ENCODE results near the gene UBE2D1.

Gene UBE2D1

GRCh38 chr10:58335306-58336005 lies 650 bp downstream of the UBE2D1 start:
- peak overlapping the region; percentile 98 for H2AFZ ChIP-seq (ENCODE audit: low read depth, low read length)
- peak overlapping the region; percentile 84 to 89 for H3K4me3 ChIP-seq (ENCODE audit: low read depth in 1 of 2, low read length in 2 of 2)
- ATAC-seq (ENCODE audit: insufficient read depth, low read depth) (peak; percentile 38), DNase-seq (peak; percentile 26)
- peaks cover 52% of the 10 kb centered on the region for H3K79me2 ChIP-seq (ENCODE audit: insufficient read depth, low read length)
- peak overlapping the region; percentile 65 for H3K27ac ChIP-seq (ENCODE audit: low read length)
- no peaks in the 10 kb centered on the region for H3K27me3 ChIP-seq (ENCODE audit: insufficient read depth, low read length, poor library complexity)
- peak overlapping the region; percentile 94 for H3K9ac ChIP-seq (ENCODE audit: low read depth, low read length)
- peak overlapping the region; percentile 87 for H3K4me2 ChIP-seq (ENCODE audit: insufficient read depth, low read length)
- peaks cover 31% of the 10 kb centered on the region for H3K4me1 ChIP-seq (ENCODE audit: insufficient read depth, low read length)
- peaks cover 10% of the 10 kb centered on the region; the same call in 1 of the 2 replicates for H4K20me1 ChIP-seq (ENCODE audit: insufficient read depth, low read length)
- peaks cover 5% of the 10 kb centered on the region; the same call in 1 of the 2 replicates for H3K36me3 ChIP-seq (ENCODE audit: insufficient read depth, low read length)
- H3K9me3 ChIP-seq (ENCODE audit: insufficient read depth, low read length, severe bottlenecking), result no peaks in the 10 kb centered on the region
- TF ChIP-seq, protein P1, sequence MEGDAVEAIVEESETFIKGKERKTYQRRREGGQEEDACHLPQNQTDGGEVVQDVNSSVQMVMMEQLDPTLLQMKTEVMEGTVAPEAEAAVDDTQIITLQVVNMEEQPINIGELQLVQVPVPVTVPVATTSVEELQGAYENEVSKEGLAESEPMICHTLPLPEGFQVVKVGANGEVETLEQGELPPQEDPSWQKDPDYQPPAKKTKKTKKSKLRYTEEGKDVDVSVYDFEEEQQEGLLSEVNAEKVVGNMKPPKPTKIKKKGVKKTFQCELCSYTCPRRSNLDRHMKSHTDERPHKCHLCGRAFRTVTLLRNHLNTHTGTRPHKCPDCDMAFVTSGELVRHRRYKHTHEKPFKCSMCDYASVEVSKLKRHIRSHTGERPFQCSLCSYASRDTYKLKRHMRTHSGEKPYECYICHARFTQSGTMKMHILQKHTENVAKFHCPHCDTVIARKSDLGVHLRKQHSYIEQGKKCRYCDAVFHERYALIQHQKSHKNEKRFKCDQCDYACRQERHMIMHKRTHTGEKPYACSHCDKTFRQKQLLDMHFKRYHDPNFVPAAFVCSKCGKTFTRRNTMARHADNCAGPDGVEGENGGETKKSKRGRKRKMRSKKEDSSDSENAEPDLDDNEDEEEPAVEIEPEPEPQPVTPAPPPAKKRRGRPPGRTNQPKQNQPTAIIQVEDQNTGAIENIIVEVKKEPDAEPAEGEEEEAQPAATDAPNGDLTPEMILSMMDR (IDR thresholded peaks at IDR 0.05; ENCODE audit: borderline replicate concordance, extremely low read depth, low read length, poor library complexity, severe bottlenecking), result no peak
- TF ChIP-seq EZH2 (IDR thresholded peaks at IDR 0.05; ENCODE audit: borderline replicate concordance, low read depth, low read length, severe bottlenecking), result no peak

DNA sequence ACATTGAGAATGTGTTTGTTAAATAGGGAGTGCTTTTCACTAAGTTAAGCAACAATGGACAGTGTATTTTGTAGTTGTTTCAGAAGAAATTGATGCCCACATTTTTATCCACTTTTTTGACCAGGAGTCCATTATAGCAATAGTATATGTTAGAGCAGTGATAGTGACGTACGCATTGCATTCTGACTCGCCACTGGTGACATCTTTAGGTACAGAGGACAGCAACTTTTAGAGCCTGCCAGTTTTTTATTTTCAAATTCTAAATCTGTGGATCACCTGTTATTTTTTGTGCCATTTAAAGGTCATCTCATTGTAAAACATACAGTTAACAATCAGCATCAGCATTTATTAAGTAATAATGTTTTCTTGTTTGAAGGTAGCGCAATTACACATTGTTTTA lies 1.4 kb downstream of the UBE2D1 start:
- ATAC-seq (ENCODE audit: insufficient read depth, low read depth) (no peak), DNase-seq (no peak)
- Histone ChIP-seq H3K27ac (ENCODE audit: low read length) (no peak overlapping the region), H3K9ac (ENCODE audit: low read depth, low read length) (peak overlapping the region; percentile 94), H3K4me2 (ENCODE audit: insufficient read depth, low read length) (peak overlapping the region; percentile 87), H4K20me1 (ENCODE audit: insufficient read depth, low read length) (peaks cover 14% of the 10 kb centered on the region; the same call in 1 of the 2 replicates), H3K4me3 (ENCODE audit: low read depth in 1 of 2, low read length in 2 of 2) (peak overlapping the region in 1 of 2 experiments; percentile 89; a peak in 3 of 4 replicates), H3K9me3 (ENCODE audit: insufficient read depth, low read length, severe bottlenecking) (no peaks in the 10 kb centered on the region), H3K79me2 (ENCODE audit: insufficient read depth, low read length) (peaks cover 60% of the 10 kb centered on the region), H3K4me1 (ENCODE audit: insufficient read depth, low read length) (peaks cover 31% of the 10 kb centered on the region), H2AFZ (ENCODE audit: low read depth, low read length) (no peak overlapping the region), H3K36me3 (ENCODE audit: insufficient read depth, low read length) (peaks cover 5% of the 10 kb centered on the region; the same call in 1 of the 2 replicates), H3K27me3 (ENCODE audit: insufficient read depth, low read length, poor library complexity) (no peaks in the 10 kb centered on the region)
- TF ChIP-seq, protein P1 (IDR thresholded peaks at IDR 0.05; ENCODE audit: borderline replicate concordance, extremely low read depth, low read length, poor library complexity, severe bottlenecking), result no peak

- H3K79me2 ChIP-seq (ENCODE audit: insufficient read depth, low read length), result peaks cover 75% of the 10 kb centered on the region
- H3K4me2 ChIP-seq (ENCODE audit: insufficient read depth, low read length), result no peak overlapping the region
- H3K27ac ChIP-seq (ENCODE audit: low read length), result no peak overlapping the region
- TF ChIP-seq, protein P1 (IDR thresholded peaks at IDR 0.05; ENCODE audit: borderline replicate concordance, extremely low read depth, low read length, poor library complexity, severe bottlenecking), result no peak
- TF ChIP-seq EZH2 (IDR thresholded peaks at IDR 0.05; ENCODE audit: borderline replicate concordance, low read depth, low read length, severe bottlenecking), result no peak
- H3K4me1 ChIP-seq (ENCODE audit: insufficient read depth, low read length), result peaks cover 12% of the 10 kb centered on the region
- H3K9me3 ChIP-seq (ENCODE audit: insufficient read depth, low read length, severe bottlenecking), result no peaks in the 10 kb centered on the region
- DNase-seq (no peak), ATAC-seq (ENCODE audit: insufficient read depth, low read depth) (no peak)
- no peaks in the 10 kb centered on the region for H3K36me3 ChIP-seq (ENCODE audit: insufficient read depth, low read length)
- H3K4me3 ChIP-seq (ENCODE audit: low read depth in 1 of 2, low read length in 2 of 2), result no peak overlapping the region
- H4K20me1 ChIP-seq (ENCODE audit: insufficient read depth, low read length), result peaks cover 22% of the 10 kb centered on the region; the same call in 1 of the 2 replicates
- H2AFZ ChIP-seq (ENCODE audit: low read depth, low read length), result no peak overlapping the region
- no peak overlapping the region for H3K9ac ChIP-seq (ENCODE audit: low read depth, low read length)
- H3K27me3 ChIP-seq (ENCODE audit: insufficient read depth, low read length, poor library complexity), result no peaks in the 10 kb centered on the region
Measured at GRCh38 chr10:58341422-58341821, 6.6 kb downstream of the UBE2D1 start.

All from DND-41 (cell line).